ENCODE results near the gene KRTAP24-1.

KRTAP24-1 gene

GRCh38 chr21:30234050-30234449 is 48.7 kb downstream of the KRTAP24-1 start:
- no peak for DNase-seq (ENCODE audit: low read depth)

- DNase-seq (ENCODE audit: low read depth) = no peak
Observed at GRCh38 chr21:30233228-30234020, 49.3 kb downstream of the KRTAP24-1 start.

GRCh38 chr21:30232011-30232410 is 50.7 kb downstream of the KRTAP24-1 start:
- no peak for DNase-seq (ENCODE audit: low read depth)
